Measurements from ENCODE around the gene TMEM108.

- no peak for TF ChIP-seq MAX (IDR thresholded peaks at IDR 0.05; ENCODE audit: low read depth)
- no peak for TF ChIP-seq EP300 (IDR thresholded peaks at IDR 0.05; ENCODE audit: borderline replicate concordance in 1 of 2, low read depth in 1 of 2, low read length in 1 of 2)
- no peak for TF ChIP-seq YY1 (IDR thresholded peaks at IDR 0.05; ENCODE audit: low read depth)
- no peak for TF ChIP-seq CTCF (IDR thresholded peaks at IDR 0.05)
- TF ChIP-seq REST (IDR thresholded peaks at IDR 0.05; ENCODE audit: low read depth, low read length): no peak
- TF ChIP-seq POLR2AphosphoS5 (IDR thresholded peaks at IDR 0.05; ENCODE audit: low read depth, low read length): no peak
- TF ChIP-seq RFX5 (IDR thresholded peaks at IDR 0.05; ENCODE audit: low read length): no peak
- no peak for TF ChIP-seq JUND (IDR thresholded peaks at IDR 0.05)
- TF ChIP-seq EZH2phosphoT487 (IDR thresholded peaks at IDR 0.05; ENCODE audit: borderline replicate concordance, low read depth): no peak
Observed at GRCh38 chr3:133361435-133361834, 323.2 kb downstream of the TMEM108 start.

All from SK-N-SH (cell line).